ENCODE results near the gene AFF3. TPM values are rescaled to one million over a fixed set of nuclear protein-coding genes. Genes with fewer than 3 reads are reported as not detected.

AFF3 gene
- total RNA-seq, 1 experiment from 2014 or later, result not detected

DNA sequence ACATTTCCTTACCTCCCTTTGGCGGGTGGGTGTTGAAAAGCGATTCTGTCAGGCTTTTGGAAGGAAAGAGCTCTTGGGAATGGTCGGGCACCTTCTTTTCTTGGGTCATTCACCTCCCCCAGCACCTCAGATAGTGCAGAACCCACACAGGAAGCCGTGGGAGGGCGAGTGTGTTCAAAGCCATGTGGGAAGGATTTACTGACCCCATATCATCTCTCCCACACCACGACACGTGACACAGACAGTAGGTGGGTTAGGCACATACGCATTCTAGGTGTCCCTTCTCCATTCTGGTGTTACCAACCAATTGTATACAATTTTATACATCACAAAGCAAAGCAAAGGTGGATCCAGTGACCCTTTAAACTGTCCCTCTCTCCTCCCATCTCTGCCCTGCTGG is 388.9 kb downstream of the AFF3 start:
- H3K9me3 ChIP-seq (ENCODE audit: low read depth, low read length, poor library complexity, severe bottlenecking), result no peaks in the 10 kb centered on the region
- ChIA-PET POLR2A (ENCODE audit: low non-redundant PET) (no interaction called here), CTCF (no interaction called here)
- no TSS peak for BruUV-seq (replicated peaks)
- H3K36me3 ChIP-seq (ENCODE audit: insufficient read depth, low read length, poor library complexity, severe bottlenecking), result no peaks in the 10 kb centered on the region
- TF ChIP-seq EZH2 (IDR thresholded peaks at IDR 0.05; ENCODE audit: borderline replicate concordance, low read depth, low read length, poor library complexity, severe bottlenecking), result no peak
- TF ChIP-seq CTCF (conservative IDR thresholded peaks at IDR 0.05; ENCODE audit: low read depth, low read length), result no peak
- peaks cover 14% of the 10 kb centered on the region for H3K27me3 ChIP-seq (replicated peaks; ENCODE audit: insufficient read depth, low read depth, low read length, poor library complexity)
- intact Hi-C loops (cut with micrococcal nuclease; ENCODE audit: unreplicated experiment), result no loop called here
- H3K27ac ChIP-seq (ENCODE audit: low read depth, low read length, poor library complexity, severe bottlenecking), result no peak overlapping the region
- no peak for DNase-seq (ENCODE audit: low spot score)
- H3K4me1 ChIP-seq (ENCODE audit: insufficient read depth, low read length, poor library complexity, severe bottlenecking), result no peaks in the 10 kb centered on the region
- no peak overlapping the region for H3K4me3 ChIP-seq (ENCODE audit: low read depth, low read length, poor library complexity, severe bottlenecking)

GRCh38 chr2:99748344-99748743 is 394.0 kb downstream of the AFF3 start:
- no TSS peak for BruUV-seq (replicated peaks)
- Histone ChIP-seq H3K27ac (ENCODE audit: low read depth, low read length, poor library complexity, severe bottlenecking) (no peak overlapping the region), H3K4me1 (ENCODE audit: insufficient read depth, low read length, poor library complexity, severe bottlenecking) (no peaks in the 10 kb centered on the region), H3K27me3 (replicated peaks; ENCODE audit: insufficient read depth, low read depth, low read length, poor library complexity) (peaks cover 7% of the 10 kb centered on the region), H3K36me3 (ENCODE audit: insufficient read depth, low read length, poor library complexity, severe bottlenecking) (no peaks in the 10 kb centered on the region), H3K9me3 (ENCODE audit: low read depth, low read length, poor library complexity, severe bottlenecking) (no peaks in the 10 kb centered on the region), H3K4me3 (ENCODE audit: low read depth, low read length, poor library complexity, severe bottlenecking) (no peak overlapping the region)
- CTCF ChIA-PET, result no interaction called here
- POLR2A ChIA-PET (ENCODE audit: low non-redundant PET), result no interaction called here
- intact Hi-C loops (cut with micrococcal nuclease; ENCODE audit: unreplicated experiment), result no loop called here
- no peak for DNase-seq (ENCODE audit: low spot score)
- TF ChIP-seq EZH2 (IDR thresholded peaks at IDR 0.05; ENCODE audit: borderline replicate concordance, low read depth, low read length, poor library complexity, severe bottlenecking) (no peak), CTCF (conservative IDR thresholded peaks at IDR 0.05; ENCODE audit: low read depth, low read length) (no peak)

DNA sequence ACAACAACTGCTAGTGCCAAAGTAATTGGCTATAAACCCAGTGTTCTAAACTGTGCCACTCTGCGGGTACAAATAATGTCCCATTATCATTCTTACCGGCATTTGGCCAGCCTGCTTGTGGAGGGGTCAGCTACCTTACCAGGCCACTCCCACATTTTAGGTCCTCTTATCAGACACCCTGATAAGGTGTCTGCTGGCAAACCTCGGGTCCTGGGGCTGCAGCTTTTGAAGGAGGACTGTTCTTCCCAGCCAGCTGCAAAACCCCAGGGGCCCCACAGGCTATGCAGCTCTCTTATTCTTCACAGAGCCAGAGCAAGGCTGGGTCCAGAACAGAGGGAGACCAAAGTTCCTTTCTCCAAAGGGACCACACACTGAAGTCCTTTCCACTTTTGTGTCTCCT is 394.5 kb downstream of the AFF3 start:
- no peak for DNase-seq (ENCODE audit: low spot score)
- Histone ChIP-seq H3K9me3 (ENCODE audit: low read depth, low read length, poor library complexity, severe bottlenecking) (no peaks in the 10 kb centered on the region), H3K27ac (ENCODE audit: low read depth, low read length, poor library complexity, severe bottlenecking) (no peak overlapping the region), H3K4me1 (ENCODE audit: insufficient read depth, low read length, poor library complexity, severe bottlenecking) (no peaks in the 10 kb centered on the region), H3K36me3 (ENCODE audit: insufficient read depth, low read length, poor library complexity, severe bottlenecking) (no peaks in the 10 kb centered on the region), H3K4me3 (ENCODE audit: low read depth, low read length, poor library complexity, severe bottlenecking) (no peak overlapping the region), H3K27me3 (replicated peaks; ENCODE audit: insufficient read depth, low read depth, low read length, poor library complexity) (peaks cover 7% of the 10 kb centered on the region)
- ChIA-PET POLR2A (ENCODE audit: low non-redundant PET) (no interaction called here), CTCF (no interaction called here)
- no TSS peak for BruUV-seq (replicated peaks)
- intact Hi-C loops (cut with micrococcal nuclease; ENCODE audit: unreplicated experiment), result no loop called here
- TF ChIP-seq CTCF (conservative IDR thresholded peaks at IDR 0.05; ENCODE audit: low read depth, low read length) (no peak), EZH2 (IDR thresholded peaks at IDR 0.05; ENCODE audit: borderline replicate concordance, low read depth, low read length, poor library complexity, severe bottlenecking) (no peak)

All from A673 (cell line).